ENCODE data around the gene MAP3K15.
A peak's percentile ranks its signal among the peaks of the same experiment; 100 is the strongest.

Gene MAP3K15, protein sequence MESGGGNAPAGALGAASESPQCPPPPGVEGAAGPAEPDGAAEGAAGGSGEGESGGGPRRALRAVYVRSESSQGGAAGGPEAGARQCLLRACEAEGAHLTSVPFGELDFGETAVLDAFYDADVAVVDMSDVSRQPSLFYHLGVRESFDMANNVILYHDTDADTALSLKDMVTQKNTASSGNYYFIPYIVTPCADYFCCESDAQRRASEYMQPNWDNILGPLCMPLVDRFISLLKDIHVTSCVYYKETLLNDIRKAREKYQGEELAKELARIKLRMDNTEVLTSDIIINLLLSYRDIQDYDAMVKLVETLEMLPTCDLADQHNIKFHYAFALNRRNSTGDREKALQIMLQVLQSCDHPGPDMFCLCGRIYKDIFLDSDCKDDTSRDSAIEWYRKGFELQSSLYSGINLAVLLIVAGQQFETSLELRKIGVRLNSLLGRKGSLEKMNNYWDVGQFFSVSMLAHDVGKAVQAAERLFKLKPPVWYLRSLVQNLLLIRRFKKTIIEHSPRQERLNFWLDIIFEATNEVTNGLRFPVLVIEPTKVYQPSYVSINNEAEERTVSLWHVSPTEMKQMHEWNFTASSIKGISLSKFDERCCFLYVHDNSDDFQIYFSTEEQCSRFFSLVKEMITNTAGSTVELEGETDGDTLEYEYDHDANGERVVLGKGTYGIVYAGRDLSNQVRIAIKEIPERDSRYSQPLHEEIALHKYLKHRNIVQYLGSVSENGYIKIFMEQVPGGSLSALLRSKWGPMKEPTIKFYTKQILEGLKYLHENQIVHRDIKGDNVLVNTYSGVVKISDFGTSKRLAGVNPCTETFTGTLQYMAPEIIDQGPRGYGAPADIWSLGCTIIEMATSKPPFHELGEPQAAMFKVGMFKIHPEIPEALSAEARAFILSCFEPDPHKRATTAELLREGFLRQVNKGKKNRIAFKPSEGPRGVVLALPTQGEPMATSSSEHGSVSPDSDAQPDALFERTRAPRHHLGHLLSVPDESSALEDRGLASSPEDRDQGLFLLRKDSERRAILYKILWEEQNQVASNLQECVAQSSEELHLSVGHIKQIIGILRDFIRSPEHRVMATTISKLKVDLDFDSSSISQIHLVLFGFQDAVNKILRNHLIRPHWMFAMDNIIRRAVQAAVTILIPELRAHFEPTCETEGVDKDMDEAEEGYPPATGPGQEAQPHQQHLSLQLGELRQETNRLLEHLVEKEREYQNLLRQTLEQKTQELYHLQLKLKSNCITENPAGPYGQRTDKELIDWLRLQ (N-terminal part only)

DNA sequence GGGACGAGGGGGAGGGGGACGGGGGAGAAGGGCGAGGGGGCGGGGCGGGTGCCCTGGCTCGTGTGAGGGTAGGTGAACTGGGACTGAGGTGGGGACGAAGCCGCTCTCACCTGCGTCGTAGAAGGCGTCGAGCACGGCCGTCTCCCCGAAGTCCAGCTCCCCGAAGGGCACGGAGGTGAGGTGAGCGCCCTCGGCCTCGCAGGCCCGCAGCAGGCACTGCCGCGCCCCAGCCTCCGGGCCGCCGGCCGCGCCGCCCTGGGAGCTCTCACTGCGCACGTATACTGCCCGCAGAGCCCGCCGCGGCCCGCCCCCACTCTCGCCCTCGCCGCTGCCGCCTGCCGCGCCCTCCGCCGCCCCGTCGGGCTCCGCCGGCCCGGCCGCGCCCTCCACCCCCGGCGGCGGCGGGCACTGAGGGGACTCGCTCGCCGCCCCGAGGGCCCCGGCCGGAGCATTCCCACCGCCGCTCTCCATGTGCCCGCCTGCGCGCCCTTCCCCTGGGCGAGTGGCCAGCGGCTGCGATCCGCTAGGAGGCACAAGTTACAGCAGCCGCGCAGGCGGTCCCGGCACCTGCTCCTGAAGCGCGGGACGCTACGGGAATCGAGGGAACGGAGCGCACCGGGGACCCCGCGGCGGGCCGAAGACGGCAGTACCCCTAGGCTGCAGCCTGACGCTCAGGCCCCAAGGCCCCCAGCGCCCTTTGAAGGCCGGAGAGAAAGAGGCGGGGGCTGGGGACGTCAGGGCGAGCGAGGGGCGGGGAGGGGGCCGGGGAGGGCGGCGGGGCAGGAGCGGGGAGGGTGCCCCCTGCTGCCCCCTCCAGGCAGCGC, at the start of gene MAP3K15:
Gene MAP3K15 (minus strand): TSS at position 718 of the 824 bp plus-strand sequence. CDS start 247 bp downstream, at position 471.
- no peaks in the 10 kb centered on the region for H3K4me1 ChIP-seq (ENCODE audit: insufficient read depth, low read length)
- no peaks in the 10 kb centered on the region for H3K9me3 ChIP-seq (ENCODE audit: control insufficient read depth, insufficient read depth, low read length)
- H3K36me3 ChIP-seq (ENCODE audit: insufficient read depth, low read length) = no peaks in the 10 kb centered on the region
- peak within 1 kb of the TSS; percentile 70 for H3K9ac ChIP-seq (ENCODE audit: low read depth, low read length)

DNA sequence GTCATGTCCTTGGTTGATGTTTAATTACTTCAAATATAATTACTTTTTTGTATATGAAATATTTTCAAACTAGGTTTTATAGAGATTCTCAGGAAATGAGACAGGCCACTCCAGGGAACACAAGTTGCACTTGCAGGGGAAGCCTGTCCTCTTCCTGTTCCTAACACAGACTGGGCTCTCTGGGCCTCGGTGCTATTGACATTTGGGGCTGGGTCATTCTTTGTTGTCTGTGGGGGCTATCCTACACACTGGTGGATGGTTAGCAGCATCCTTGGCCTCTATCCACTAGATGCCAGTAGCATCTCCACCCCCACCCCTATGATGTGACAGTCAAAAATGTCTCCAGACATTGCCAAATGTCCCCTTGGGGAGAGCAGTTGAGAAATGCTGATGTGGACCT, 49.3 kb upstream of the MAP3K15 start:
- Histone ChIP-seq H3K9ac (ENCODE audit: low read depth, low read length) (no peak overlapping the region), H3K4me1 (ENCODE audit: insufficient read depth, low read length) (peaks cover 6% of the 10 kb centered on the region), H3K9me3 (ENCODE audit: control insufficient read depth, insufficient read depth, low read length) (no peaks in the 10 kb centered on the region), H3K36me3 (ENCODE audit: insufficient read depth, low read length) (no peaks in the 10 kb centered on the region)

DNA sequence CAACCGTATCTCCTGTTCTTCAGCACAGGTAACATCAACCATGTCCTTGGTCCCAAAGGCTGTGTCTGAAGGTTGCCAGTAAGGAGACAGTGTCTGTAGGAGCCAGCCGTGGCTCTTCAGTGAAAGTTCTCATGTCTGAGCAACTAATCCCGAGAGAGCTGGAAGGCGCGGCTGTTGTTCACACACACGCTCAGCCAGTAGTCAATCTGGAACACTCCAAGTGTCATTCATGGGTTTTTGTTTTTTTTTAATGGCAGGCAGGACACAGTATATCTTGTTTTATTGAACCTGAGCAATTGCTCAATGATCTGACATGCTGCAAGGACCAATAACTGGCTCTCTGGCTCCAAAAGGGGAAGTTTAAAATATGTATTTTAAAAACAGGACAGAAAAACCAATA, 48.4 kb upstream of the MAP3K15 start:
- H3K9ac ChIP-seq (ENCODE audit: low read depth, low read length) = no peak overlapping the region
- no peaks in the 10 kb centered on the region for H3K36me3 ChIP-seq (ENCODE audit: insufficient read depth, low read length)
- H3K9me3 ChIP-seq (ENCODE audit: control insufficient read depth, insufficient read depth, low read length) = no peaks in the 10 kb centered on the region
- peaks cover 6% of the 10 kb centered on the region for H3K4me1 ChIP-seq (ENCODE audit: insufficient read depth, low read length)

DNA sequence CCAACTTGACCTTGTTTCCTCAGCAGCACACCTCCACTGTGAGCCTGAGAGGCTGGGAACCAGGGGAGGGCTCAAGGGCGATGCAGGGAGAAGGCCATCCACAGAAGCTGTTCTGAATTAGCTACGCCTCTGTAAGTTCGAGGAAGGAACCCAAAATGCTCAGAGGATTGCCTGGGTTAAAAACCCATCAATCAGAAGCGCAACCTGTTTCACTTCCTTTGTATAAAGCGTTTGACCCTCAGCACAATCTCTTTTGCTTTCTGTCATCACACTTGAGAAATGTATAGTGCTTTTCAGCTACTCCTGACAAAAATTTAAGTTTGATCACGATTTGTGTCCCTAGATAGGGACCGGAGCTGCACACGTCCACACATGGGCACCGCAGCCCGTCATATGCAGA, 48.0 kb upstream of the MAP3K15 start:
- peaks cover 6% of the 10 kb centered on the region for H3K4me1 ChIP-seq (ENCODE audit: insufficient read depth, low read length)
- no peaks in the 10 kb centered on the region for H3K36me3 ChIP-seq (ENCODE audit: insufficient read depth, low read length)
- no peak overlapping the region for H3K9ac ChIP-seq (ENCODE audit: low read depth, low read length)
- H3K9me3 ChIP-seq (ENCODE audit: control insufficient read depth, insufficient read depth, low read length) = no peaks in the 10 kb centered on the region

DNA sequence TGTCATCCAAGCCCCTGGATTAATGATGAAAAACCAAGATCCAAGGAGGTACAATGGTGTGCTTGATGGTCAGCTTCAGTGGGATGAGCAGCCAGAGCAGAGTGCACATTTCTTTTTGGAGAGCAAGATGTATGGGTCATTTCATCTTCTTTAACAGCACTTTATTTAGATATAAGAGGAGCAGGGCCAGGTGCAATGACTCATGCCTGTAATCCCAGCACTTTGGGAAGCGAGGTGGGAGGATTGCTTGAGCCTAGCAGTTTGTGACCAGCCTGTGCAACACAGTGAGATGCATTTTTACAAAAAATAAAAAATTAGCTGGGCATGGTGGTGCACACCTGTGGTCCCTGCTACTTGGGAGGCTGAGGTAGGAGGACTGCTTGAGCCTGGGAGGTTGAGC, 45.3 kb upstream of the MAP3K15 start:
- Histone ChIP-seq H3K4me1 (ENCODE audit: insufficient read depth, low read length) (no peaks in the 10 kb centered on the region), H3K9me3 (ENCODE audit: control insufficient read depth, insufficient read depth, low read length) (no peaks in the 10 kb centered on the region), H3K9ac (ENCODE audit: low read depth, low read length) (no peak overlapping the region), H3K36me3 (ENCODE audit: insufficient read depth, low read length) (no peaks in the 10 kb centered on the region)

DNA sequence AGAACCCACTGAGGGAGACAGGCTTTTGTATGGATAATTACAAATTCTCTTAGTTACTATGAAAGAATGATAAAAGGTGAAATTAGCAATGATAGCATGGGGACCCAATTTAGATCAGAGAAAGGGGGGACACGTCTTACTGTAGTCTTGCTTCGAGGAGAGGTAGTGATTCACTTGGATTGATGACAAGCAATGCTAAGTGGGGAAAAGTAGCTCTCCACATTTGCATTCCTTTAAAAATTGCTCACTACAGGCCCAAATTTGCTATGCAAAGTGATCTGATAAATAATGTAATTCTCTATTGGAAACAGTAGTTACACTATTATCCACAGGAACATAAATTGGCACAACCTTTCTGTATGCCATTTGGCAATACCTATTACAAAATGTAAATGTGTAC, 42.5 kb upstream of the MAP3K15 start:
- no peak overlapping the region for H3K9ac ChIP-seq (ENCODE audit: low read depth, low read length)
- H3K36me3 ChIP-seq (ENCODE audit: insufficient read depth, low read length) = no peaks in the 10 kb centered on the region
- no peaks in the 10 kb centered on the region for H3K9me3 ChIP-seq (ENCODE audit: control insufficient read depth, insufficient read depth, low read length)
- no peaks in the 10 kb centered on the region for H3K4me1 ChIP-seq (ENCODE audit: insufficient read depth, low read length)

DNA sequence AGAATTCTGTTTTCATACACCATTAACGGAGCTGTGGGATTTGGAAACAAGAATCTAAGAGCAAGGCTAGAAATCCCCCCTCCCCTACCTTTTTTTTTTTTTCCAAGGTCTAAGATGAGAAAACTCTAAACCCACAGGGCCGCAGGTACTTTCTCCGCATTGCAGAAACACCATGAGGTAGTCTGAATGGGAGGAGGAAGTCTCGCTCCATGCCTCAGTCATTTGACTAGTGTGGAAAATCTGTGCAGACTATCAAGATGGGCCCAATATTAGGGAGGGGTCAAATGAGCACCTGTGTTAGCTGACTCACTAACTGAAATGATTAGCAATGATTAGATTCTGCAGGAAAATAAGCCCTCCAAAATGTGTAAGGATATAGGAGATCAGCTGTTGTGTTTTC, 40.9 kb upstream of the MAP3K15 start:
- Histone ChIP-seq H3K9me3 (ENCODE audit: control insufficient read depth, insufficient read depth, low read length) (no peaks in the 10 kb centered on the region), H3K9ac (ENCODE audit: low read depth, low read length) (no peak overlapping the region), H3K36me3 (ENCODE audit: insufficient read depth, low read length) (no peaks in the 10 kb centered on the region), H3K4me1 (ENCODE audit: insufficient read depth, low read length) (no peaks in the 10 kb centered on the region; the same call in 1 of the 2 replicates)

DNA sequence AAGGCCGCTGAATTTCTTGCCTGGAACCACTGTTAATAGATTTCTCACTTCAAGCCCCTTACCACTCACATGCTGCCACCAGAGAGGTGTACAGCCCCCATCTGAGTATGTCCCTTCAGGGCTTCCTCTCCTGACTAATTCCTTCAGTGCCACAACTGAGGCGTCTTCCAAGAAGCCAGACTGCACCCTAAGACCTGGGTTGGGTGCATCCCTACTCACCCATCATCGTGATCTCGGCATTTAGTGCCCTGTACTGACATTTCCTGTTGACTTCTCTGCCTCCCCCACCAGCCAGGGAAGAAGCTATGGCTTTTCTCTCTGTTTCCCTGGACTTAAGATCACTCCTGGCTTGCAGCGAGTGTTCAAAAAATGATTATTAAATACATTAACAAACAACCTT, 40.4 kb upstream of the MAP3K15 start:
- no peaks in the 10 kb centered on the region for H3K9me3 ChIP-seq (ENCODE audit: control insufficient read depth, insufficient read depth, low read length)
- no peak overlapping the region for H3K9ac ChIP-seq (ENCODE audit: low read depth, low read length)
- no peaks in the 10 kb centered on the region; the same call in 1 of the 2 replicates for H3K4me1 ChIP-seq (ENCODE audit: insufficient read depth, low read length)
- H3K36me3 ChIP-seq (ENCODE audit: insufficient read depth, low read length) = no peaks in the 10 kb centered on the region

DNA sequence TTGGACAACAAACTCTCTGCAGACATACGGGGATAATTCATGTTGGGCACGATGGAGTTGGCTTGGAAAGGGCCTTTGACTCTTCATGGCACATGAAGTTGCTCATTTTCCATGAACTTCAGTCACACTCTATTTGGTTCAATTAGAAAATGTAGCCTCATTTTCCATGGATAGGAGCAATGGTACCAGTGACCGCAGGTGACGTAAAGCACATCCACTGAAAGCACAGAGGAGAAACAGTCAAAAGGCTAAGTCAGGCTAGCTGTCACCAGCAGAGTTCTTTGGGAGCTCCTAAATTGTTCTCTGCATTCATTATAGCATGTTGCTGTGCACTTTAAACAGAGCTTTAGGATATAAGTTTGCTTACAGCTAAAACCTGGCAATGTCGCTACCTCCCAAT, 39.9 kb upstream of the MAP3K15 start:
- Histone ChIP-seq H3K9me3 (ENCODE audit: control insufficient read depth, insufficient read depth, low read length) (no peaks in the 10 kb centered on the region), H3K36me3 (ENCODE audit: insufficient read depth, low read length) (no peaks in the 10 kb centered on the region), H3K4me1 (ENCODE audit: insufficient read depth, low read length) (no peaks in the 10 kb centered on the region; the same call in 1 of the 2 replicates), H3K9ac (ENCODE audit: low read depth, low read length) (no peak overlapping the region)

DNA sequence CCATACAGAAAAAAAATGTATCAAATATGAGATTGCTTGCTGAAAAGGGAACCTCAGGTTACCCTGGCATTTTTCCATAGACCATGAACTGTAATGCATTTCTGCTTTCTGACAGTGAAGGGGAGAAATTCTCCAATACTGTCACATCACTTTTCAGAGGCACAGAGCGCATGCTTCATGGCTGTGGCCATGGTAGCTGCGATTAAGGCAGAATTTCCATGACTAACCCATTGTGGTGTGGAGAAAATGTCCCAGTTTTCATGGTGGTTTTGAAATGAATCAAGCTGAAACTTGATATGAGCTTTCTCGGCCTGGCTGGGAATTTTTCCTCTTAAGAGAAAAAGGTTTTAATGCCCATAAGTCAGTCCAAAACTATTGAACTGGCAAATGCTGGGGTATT, 39.5 kb upstream of the MAP3K15 start:
- Histone ChIP-seq H3K36me3 (ENCODE audit: insufficient read depth, low read length) (no peaks in the 10 kb centered on the region), H3K9me3 (ENCODE audit: control insufficient read depth, insufficient read depth, low read length) (no peaks in the 10 kb centered on the region), H3K9ac (ENCODE audit: low read depth, low read length) (no peak overlapping the region), H3K4me1 (ENCODE audit: insufficient read depth, low read length) (no peaks in the 10 kb centered on the region; the same call in 1 of the 2 replicates)

DNA sequence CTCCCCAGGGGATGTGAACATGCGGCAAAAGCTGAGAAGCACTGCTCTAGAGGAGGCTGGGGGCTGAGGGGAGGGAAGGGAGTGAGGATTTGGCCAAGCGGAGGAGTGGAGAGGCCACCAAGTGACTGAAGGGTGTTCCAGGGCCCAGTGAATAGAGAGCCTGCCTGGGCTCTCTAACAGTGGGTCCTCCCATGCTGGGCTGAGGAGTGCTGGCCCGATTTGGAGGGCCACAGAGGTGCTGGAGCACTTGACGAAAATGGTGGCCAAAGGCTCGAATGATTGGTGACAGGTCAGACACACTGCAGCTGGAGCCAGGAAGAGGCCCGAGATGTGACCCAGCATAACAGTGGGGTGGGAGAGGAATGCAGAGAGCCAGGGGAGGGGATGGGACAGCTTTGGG, 37.5 kb upstream of the MAP3K15 start:
- Histone ChIP-seq H3K36me3 (ENCODE audit: insufficient read depth, low read length) (no peaks in the 10 kb centered on the region), H3K9me3 (ENCODE audit: control insufficient read depth, insufficient read depth, low read length) (no peaks in the 10 kb centered on the region), H3K4me1 (ENCODE audit: insufficient read depth, low read length) (no peaks in the 10 kb centered on the region; the same call in 1 of the 2 replicates), H3K9ac (ENCODE audit: low read depth, low read length) (no peak overlapping the region)

DNA sequence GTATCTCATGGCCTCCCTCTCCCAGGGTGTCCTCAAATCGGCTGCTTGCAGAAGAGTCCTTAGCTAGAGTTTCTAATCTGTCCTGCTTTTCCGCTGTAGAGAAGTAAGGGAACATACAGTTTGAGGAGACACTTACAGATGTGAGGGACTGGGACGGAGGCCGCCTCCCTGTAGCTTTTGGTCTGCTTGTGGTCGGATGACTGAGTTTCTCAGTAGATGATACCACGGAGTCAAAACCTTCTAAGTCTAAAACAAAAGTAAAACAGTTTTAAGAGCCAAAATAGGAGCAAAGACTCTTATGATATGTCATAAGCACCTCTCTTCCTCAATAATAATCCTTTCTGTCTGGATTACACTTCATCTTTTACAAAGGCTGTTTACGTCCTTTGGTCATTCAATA, 34.5 kb upstream of the MAP3K15 start:
- Histone ChIP-seq H3K9ac (ENCODE audit: low read depth, low read length) (no peak overlapping the region), H3K36me3 (ENCODE audit: insufficient read depth, low read length) (no peaks in the 10 kb centered on the region), H3K9me3 (ENCODE audit: control insufficient read depth, insufficient read depth, low read length) (no peaks in the 10 kb centered on the region), H3K4me1 (ENCODE audit: insufficient read depth, low read length) (no peaks in the 10 kb centered on the region; the same call in 1 of the 2 replicates)

DNA sequence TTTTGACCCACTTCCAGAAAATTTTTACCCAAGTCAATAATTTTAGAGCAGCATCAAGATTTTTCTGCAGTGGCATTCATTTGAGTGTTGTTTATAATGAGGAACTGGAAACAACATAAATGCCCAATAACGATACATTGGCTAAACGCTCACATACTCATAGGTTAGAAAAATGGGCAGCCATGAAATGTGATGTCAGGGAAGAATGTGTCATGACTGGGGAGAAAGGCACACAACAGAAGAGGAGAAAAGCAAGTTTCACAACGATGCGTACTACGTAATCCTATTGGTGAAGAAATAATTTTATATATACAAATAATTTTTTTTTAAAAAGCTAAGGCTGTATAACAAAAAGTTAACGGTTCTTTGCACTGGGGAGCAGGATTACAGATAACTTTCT, 33.6 kb upstream of the MAP3K15 start:
- H3K9ac ChIP-seq (ENCODE audit: low read depth, low read length) = no peak overlapping the region
- H3K36me3 ChIP-seq (ENCODE audit: insufficient read depth, low read length) = no peaks in the 10 kb centered on the region
- H3K4me1 ChIP-seq (ENCODE audit: insufficient read depth, low read length) = no peaks in the 10 kb centered on the region; the same call in 1 of the 2 replicates
- H3K9me3 ChIP-seq (ENCODE audit: control insufficient read depth, insufficient read depth, low read length) = no peaks in the 10 kb centered on the region
